Activated T-helper 17 cell treated with anti-CD3 and anti-CD28 coated beads, Interleukin-2, amount 50 U/mL, for 72 hours (primary cell): ENCODE measurements around the gene MAMDC2. TPM values are rescaled to one million over a fixed set of nuclear protein-coding genes. Genes with fewer than 3 reads are reported as not detected.
"Not testable (repeated sequence)": the region's sequence is repeated elsewhere in the genome, so short reads cannot be mapped to it uniquely, and the experiment has no call there.

Experiments used
- ATAC-seq: fragments of 150-1000 bp; cut with Tn5 transposase; replicated peaks from 2 replicates; pipeline ENCODE4 v1.10.0; 2021; ENCODE audit warnings: mild to moderate bottlenecking, moderate library complexity
- H3K27ac Mint-ChIP-seq: one replicate; pipeline ENCODE4 v1.8.0; 2022; ENCODE audit warnings: mixed read lengths
- H3K27me3 Mint-ChIP-seq: one replicate; pipeline ENCODE4 v1.8.0; 2022; ENCODE audit warnings: mixed read lengths
- H3K36me3 Mint-ChIP-seq: one replicate; pipeline ENCODE4 v1.8.0; 2022; ENCODE audit warnings: low read depth, mild to moderate bottlenecking, mixed read lengths
- H3K4me1 Mint-ChIP-seq: one replicate; pipeline ENCODE4 v1.8.0; 2022; ENCODE audit warnings: mixed read lengths
- H3K4me3 Mint-ChIP-seq: one replicate; pipeline ENCODE4 v1.8.0; 2022; ENCODE audit warnings: mild to moderate bottlenecking, mixed read lengths
- H3K9me3 Mint-ChIP-seq: one replicate; pipeline ENCODE4 v1.8.0; 2022; ENCODE audit warnings: mixed read lengths
- total RNA-seq, 2 donors: library from RNA; stranded (reverse); gene quantifications; one replicate each; pipeline ENCODE4 v1.2.3, GENCODE V29; 2022

The MAMDC2 gene
- total RNA-seq, 2 donors from 2014 or later, result not detected

DNA sequence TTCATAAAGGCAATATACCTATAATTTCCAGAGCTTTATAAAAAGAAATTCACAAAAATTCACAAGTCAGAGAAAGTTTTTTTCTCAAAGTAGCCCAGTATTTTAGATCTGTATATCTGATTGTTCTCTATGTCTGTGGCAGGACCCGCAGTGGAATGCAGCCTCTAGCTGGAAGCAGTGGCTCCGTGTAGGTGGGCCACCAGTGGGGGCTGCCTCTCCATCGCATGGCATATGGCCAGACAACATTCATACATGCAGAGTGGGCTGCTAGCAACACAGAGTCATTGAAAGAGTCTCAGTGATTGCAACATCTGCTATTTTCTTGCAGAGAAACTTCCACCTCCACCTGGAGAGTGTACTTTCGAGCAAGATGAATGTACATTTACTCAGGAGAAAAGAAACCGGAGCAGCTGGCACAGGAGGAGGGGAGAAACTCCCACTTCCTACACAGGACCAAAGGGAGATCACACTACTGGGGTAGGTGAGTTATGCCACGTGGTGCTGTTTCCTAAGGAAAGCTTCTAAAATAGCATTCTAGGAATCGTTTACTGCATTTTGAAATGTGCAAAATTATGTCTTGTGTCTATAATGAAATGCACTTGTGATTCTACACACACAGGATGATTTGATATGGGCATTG lies 126.6 kb downstream of the MAMDC2 start:
- no peaks in the 10 kb centered on the region for H3K9me3 Mint-ChIP-seq
- ATAC-seq, result no peak
- H3K27me3 Mint-ChIP-seq, result no peaks in the 10 kb centered on the region
- no peak overlapping the region for H3K4me3 Mint-ChIP-seq
- H3K27ac Mint-ChIP-seq, result no peak overlapping the region
- no peaks in the 10 kb centered on the region for H3K4me1 Mint-ChIP-seq
- H3K36me3 Mint-ChIP-seq, result no peaks in the 10 kb centered on the region

DNA sequence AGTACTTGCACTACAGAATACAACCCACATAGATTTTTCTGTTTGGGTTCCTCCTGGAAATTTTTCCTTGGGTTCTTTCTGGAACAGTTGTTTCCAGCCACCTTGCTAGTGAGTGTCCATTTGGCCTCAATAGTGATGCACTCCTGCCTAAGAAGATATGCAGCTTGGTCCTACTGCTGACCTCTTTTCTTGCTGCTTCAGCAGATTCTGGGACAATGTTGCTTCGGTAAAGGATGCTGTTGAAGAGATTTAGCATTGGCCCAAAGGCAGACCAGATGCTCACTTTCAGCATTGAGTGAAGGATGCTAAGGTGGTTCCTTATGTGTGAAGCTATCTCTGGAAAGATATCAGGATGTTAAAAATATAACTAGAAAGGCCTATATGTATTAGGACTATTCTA lies 128.9 kb downstream of the MAMDC2 start:
- Mint-ChIP-seq H3K4me3 (no peak overlapping the region), H3K36me3 (no peaks in the 10 kb centered on the region), H3K4me1 (no peaks in the 10 kb centered on the region), H3K27ac (no peak overlapping the region), H3K9me3 (no peaks in the 10 kb centered on the region), H3K27me3 (no peaks in the 10 kb centered on the region)
- no peak for ATAC-seq

DNA sequence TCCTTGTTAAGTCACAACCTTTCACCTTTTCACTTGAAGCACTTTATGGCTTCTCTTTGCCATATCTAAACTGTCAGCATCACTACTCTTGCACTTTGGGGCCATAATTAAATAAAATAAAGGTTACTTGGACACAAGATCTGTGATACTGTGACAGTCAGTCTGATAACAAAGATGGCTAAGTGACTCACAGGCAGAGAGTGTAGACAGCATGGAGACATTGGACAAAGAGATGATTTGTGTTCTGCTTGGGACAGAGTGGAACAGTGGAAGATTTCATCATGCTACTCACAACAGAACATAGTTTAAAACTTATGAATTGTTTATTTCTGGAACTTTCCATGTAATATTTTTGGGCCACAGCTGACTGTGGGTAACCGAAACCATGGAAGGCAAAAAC lies 133.5 kb downstream of the MAMDC2 start:
- H3K4me1 Mint-ChIP-seq, result no peaks in the 10 kb centered on the region
- H3K27me3 Mint-ChIP-seq, result no peaks in the 10 kb centered on the region
- no peaks in the 10 kb centered on the region for H3K36me3 Mint-ChIP-seq
- no peak for ATAC-seq
- H3K27ac Mint-ChIP-seq, result no peak overlapping the region
- no peak overlapping the region for H3K4me3 Mint-ChIP-seq
- H3K9me3 Mint-ChIP-seq, result peaks cover 5% of the 10 kb centered on the region

DNA sequence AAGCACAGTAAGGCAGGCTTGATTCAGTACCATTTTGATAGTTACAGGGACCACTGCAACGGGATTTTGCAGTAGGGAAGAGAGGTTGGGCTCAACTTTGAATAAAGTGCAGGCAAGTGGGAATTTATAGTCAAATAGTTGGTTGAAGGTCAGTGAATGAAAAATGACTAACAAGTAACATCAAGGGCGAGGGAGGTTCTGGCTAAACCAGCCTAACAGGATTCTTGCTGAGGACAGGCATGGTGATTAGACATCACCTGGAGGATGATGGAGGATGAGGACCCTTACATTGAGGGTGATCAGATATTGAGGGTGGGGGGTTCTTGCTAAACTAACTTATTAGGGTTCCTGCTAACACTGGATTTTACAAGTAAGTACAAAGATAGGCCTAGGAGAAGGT lies 149.1 kb downstream of the MAMDC2 start:
- Mint-ChIP-seq H3K4me1 (no peaks in the 10 kb centered on the region), H3K4me3 (no peak overlapping the region), H3K36me3 (no peaks in the 10 kb centered on the region), H3K9me3 (peaks cover 11% of the 10 kb centered on the region), H3K27ac (no peak overlapping the region), H3K27me3 (peaks cover 10% of the 10 kb centered on the region)
- ATAC-seq, result no peak

DNA sequence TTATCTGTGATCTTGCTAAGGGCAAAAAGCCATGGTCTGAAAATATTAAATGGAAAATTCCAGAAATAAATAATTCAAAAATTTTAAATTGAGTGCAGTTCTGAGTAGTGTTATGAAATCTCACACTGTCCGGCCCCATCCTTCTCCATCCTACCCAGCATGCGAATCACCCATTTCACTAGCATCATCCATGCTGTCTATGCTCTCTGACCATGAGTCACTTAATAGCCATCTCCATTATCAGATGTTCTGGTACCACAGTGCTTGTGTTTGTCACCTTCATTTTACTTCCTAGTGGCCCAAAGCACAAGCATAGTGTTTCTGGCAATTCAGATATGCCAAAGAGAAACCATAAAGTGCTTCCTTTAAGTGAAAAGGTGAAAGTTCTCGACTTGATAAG lies 151.8 kb downstream of the MAMDC2 start:
- no peak for ATAC-seq
- Mint-ChIP-seq H3K36me3 (no peaks in the 10 kb centered on the region), H3K27ac (no peak overlapping the region), H3K4me3 (no peak overlapping the region), H3K4me1 (no peaks in the 10 kb centered on the region), H3K27me3 (peaks cover 7% of the 10 kb centered on the region), H3K9me3 (peaks cover 11% of the 10 kb centered on the region)

DNA sequence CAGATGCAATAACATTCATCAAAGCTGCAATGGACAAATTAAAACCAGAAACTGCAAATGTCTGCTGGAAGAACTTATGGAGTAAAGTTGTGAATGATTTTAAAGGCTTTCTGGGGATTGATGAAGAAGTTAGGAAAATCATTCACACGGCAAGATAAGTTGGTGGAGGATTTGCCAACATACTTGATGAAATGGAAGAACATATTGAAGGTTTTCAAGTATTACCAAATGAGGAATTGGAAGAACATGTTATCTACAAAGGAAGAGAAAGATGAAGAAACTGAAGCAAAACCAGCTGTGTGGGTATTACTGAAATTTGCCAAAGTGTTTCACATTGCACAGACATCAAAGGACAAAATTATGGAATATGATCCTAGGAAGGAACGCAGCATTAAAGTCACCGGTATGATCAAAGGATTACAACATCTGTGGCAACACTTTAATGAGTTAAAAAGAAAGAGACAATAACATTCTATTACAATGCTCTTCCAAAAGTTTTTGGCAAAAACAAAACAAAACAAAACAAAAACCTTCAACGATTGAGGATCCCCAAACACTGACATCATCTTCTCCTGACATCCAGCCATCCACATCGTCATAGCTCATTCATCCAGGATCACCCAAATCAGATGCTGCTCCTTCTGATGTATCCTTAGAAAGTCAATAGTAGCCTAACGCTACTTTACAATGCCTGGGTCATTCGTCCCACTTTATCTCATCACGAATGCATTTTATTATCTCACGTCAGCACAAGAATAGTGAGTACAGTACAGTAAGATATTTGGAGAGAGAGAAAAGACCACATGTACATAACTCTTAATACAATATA lies 153.8 kb downstream of the MAMDC2 start:
- Mint-ChIP-seq H3K4me3 (no peak overlapping the region), H3K27ac (no peak overlapping the region), H3K36me3 (no peaks in the 10 kb centered on the region), H3K9me3 (peaks cover 11% of the 10 kb centered on the region), H3K4me1 (no peaks in the 10 kb centered on the region), H3K27me3 (peaks cover 5% of the 10 kb centered on the region)
- no peak for ATAC-seq

DNA sequence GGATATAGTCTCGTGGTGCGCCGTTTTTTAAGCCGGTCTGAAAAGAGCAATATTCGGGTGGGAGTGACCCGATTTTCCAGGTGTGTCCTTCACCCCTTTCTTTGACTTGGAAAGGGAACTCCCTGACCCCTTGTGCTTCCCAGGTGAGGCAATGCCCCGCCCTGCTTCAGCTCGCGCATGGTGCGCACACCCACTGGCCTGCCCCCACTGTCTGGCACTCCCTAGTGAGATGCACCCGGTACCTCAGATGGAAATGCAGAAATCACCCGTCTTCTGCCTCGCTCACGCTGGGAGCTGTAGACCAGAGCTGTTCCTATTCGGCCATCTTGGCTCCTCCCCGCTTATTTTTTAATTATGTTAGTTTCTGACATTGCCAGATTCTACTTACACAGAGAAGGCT lies 161.1 kb downstream of the MAMDC2 start:
- not testable (repeated sequence) for H3K27ac Mint-ChIP-seq, H3K9me3 Mint-ChIP-seq, H3K4me3 Mint-ChIP-seq, H3K4me1 Mint-ChIP-seq, H3K36me3 Mint-ChIP-seq, H3K27me3 Mint-ChIP-seq, ATAC-seq

DNA sequence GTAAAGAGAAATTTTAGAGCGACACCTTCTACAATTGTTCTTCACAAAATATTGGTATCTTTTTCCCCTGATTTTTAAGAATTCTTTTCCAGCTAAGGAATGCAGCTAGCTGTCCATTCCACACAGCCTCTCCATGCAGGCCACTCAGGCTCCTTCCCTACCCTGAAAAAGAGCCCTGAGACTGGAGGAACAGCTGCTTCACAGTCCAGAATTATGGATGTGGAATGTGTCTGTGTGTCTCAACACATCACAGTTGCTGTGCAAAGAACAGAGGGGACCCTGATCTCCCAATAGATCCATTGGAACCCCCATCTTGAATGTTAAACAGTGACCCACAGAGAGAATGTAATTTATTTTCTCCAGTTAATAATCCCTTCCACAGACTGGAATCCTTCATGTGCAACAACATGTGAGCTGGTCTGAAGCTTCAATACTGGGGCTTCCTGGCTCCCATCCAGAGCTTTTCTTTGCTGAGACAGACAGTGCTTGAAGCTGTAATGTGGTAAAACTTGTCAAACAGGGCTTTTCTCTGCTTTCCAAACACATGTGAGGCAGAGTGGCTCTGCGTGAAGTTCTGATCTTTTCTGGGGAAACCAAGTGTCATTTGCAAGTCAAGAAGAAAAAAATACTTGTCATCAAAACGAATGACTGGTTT lies 161.8 kb downstream of the MAMDC2 start:
- Mint-ChIP-seq H3K9me3 (peaks cover 6% of the 10 kb centered on the region), H3K36me3 (no peaks in the 10 kb centered on the region), H3K4me3 (no peak overlapping the region), H3K4me1 (no peaks in the 10 kb centered on the region), H3K27ac (no peak overlapping the region), H3K27me3 (peaks cover 3% of the 10 kb centered on the region)
- ATAC-seq, result no peak

DNA sequence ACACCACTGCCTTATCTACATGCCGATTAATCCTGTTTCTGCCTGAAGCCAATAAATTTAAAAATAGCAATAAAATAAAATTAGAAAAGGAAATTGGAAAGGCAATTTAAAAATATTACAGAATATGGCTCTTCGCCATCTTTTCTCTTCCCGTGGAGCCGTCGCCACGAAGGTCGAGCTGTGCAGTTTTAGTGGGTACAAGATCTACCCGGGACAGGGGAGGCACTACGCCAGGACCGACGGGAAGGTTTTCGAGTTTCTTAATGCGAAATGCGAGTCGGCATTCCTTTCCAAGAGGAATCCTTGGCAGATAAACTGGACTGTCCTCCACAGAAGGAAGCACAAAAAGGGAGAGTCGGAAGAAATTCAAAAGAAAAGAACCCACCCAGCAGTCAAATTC lies 173.4 kb downstream of the MAMDC2 start:
- H3K27ac Mint-ChIP-seq, result no peak overlapping the region
- no peak overlapping the region for H3K4me3 Mint-ChIP-seq
- peaks cover 13% of the 10 kb centered on the region for H3K9me3 Mint-ChIP-seq
- peaks cover 7% of the 10 kb centered on the region for H3K36me3 Mint-ChIP-seq
- H3K27me3 Mint-ChIP-seq, result no peaks in the 10 kb centered on the region
- H3K4me1 Mint-ChIP-seq, result no peaks in the 10 kb centered on the region
- ATAC-seq, result no peak

DNA sequence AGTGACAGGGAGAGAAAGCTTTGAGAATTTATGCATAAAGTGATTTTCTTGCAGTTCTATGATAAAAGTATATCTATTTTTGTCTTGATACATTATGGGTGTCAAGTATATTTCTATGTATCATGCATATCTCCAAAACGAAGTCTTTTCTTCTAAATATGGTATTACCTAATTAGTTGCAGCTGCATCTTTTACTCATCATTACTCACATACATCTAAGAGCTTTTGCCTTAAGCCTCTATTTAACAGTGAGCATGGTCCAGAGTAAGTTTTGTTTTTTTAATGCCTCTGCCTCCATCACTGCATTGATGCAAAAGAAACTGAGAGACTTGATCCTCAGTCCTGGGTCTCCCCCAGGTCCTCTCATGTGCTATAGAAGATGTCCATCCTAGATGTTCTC lies 175.1 kb downstream of the MAMDC2 start:
- Mint-ChIP-seq H3K4me3 (no peak overlapping the region), H3K27me3 (no peaks in the 10 kb centered on the region), H3K27ac (no peak overlapping the region), H3K36me3 (peaks cover 7% of the 10 kb centered on the region), H3K4me1 (no peaks in the 10 kb centered on the region), H3K9me3 (peaks cover 12% of the 10 kb centered on the region)
- ATAC-seq, result no peak

DNA sequence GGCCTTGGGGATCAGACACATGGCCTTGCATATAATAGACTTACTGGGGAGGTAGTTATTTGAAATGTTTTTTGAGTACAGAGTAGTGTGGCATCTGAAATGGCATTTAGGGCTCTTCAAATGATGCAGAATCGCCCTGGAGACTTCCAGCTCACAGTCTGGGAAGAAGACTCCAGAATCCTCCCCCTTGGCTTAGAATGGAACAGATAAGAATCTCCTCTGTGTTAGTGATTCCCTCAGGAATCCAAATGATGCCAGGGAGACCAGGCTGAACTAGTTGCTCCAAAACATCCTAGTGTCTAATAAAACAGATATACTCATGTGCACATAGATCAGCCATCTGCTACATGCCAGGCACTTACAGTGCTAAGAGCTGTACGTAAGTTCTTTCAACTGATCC lies 176.6 kb downstream of the MAMDC2 start:
- Mint-ChIP-seq H3K36me3 (no peaks in the 10 kb centered on the region), H3K9me3 (no peaks in the 10 kb centered on the region), H3K27me3 (no peaks in the 10 kb centered on the region), H3K27ac (no peak overlapping the region), H3K4me1 (no peaks in the 10 kb centered on the region), H3K4me3 (no peak overlapping the region)
- ATAC-seq, result no peak

DNA sequence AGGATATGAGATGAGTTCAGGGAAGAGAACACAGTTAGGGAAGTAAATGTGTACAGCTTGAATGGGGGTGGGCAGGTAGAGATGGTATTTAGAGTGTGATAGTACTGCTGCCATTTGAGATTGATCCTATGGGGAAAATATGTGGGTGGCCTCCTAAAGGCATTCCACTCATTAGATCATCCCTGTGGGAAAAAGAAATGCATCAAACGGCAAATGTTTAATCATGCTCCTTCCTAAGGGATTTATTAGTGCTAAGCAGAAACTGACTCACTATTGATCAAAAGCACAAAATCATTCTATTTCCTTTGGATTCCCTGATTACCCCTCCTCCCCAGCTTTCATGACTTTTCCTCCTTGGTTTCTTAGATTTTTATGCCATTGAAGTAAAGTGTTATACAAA lies 178.7 kb downstream of the MAMDC2 start:
- Mint-ChIP-seq H3K27me3 (no peaks in the 10 kb centered on the region), H3K9me3 (no peaks in the 10 kb centered on the region), H3K36me3 (no peaks in the 10 kb centered on the region), H3K27ac (no peak overlapping the region), H3K4me3 (no peak overlapping the region), H3K4me1 (no peaks in the 10 kb centered on the region)
- no peak for ATAC-seq

DNA sequence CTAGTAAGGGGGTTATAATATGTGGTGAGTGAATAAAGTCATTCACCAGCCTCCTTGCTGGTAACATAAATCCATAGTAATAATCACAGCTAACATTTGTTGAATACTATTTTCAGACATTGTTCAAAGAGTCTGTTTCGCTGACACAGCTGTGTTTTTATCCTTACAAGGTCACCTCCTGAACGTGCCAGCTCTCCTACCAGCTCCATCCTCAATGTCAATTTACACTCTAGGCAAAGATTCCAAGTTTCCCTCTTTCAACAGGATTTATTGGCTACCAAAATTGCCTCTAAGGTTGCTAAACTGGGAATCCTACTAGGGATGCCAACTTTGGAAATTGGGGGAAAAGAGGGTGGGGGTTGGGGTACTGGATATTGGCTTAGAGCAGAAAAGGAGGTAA lies 184.5 kb downstream of the MAMDC2 start:
- H3K27me3 Mint-ChIP-seq, result peaks cover 4% of the 10 kb centered on the region
- H3K4me3 Mint-ChIP-seq, result no peak overlapping the region
- H3K36me3 Mint-ChIP-seq, result no peaks in the 10 kb centered on the region
- H3K27ac Mint-ChIP-seq, result no peak overlapping the region
- H3K4me1 Mint-ChIP-seq, result no peaks in the 10 kb centered on the region
- no peak for ATAC-seq
- H3K9me3 Mint-ChIP-seq, result no peaks in the 10 kb centered on the region

DNA sequence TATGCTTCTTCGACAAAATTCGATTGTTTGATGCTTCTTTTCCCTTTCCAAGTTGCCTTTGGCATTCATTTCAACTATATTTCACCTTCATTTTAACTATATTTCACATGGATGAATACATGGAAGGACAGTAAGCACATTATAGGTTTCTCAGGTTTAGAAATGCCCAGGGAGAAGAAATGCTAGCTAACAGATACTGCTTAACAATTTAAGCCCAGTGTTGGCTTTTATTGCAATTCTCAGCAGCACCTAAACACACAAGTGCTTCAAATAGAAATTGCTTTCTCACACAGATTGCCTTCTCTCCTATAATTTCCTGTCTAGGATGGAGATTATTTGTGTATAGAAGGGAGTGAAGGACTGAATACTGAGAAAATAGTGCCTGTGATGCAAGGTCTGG lies 185.0 kb downstream of the MAMDC2 start:
- H3K27ac Mint-ChIP-seq, result no peak overlapping the region
- H3K27me3 Mint-ChIP-seq, result peaks cover 4% of the 10 kb centered on the region
- H3K4me3 Mint-ChIP-seq, result no peak overlapping the region
- peaks cover 2% of the 10 kb centered on the region for H3K9me3 Mint-ChIP-seq
- no peak for ATAC-seq
- H3K36me3 Mint-ChIP-seq, result no peaks in the 10 kb centered on the region
- H3K4me1 Mint-ChIP-seq, result no peaks in the 10 kb centered on the region

DNA sequence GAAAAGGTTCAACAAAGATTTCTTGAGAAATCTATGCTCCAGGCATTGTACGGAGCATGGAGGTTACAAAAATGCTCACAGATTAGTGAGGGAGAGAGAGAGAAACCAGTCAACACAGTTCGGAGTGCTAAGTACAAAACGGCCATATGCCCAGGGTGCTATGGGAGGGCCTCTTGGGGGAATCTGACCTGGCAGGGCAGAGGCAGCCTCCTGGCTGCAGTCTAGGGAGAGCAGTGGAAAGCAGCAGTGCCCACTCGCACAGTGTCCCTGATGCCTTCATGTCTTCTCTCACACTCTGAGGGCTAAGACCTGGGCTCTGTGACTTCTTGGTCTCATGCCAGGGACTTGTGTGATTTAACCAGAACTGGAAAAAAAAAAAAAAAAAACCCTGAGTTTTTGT lies 185.4 kb downstream of the MAMDC2 start:
- Mint-ChIP-seq H3K9me3 (peaks cover 3% of the 10 kb centered on the region), H3K27me3 (peaks cover 4% of the 10 kb centered on the region), H3K36me3 (no peaks in the 10 kb centered on the region), H3K4me1 (no peaks in the 10 kb centered on the region), H3K4me3 (no peak overlapping the region), H3K27ac (no peak overlapping the region)
- ATAC-seq, result no peak
